GM21528 (cell line): ENCODE data around the gene COL4A1.

Experiments used
- ATAC-seq: cut with Tn5 transposase; IDR thresholded peaks from one replicate; pipeline ENCODE4 v1.9.1; 2021; ENCODE audit warnings: mild to moderate bottlenecking, moderate library complexity; ENCODE audit not compliant: unreplicated experiment, low FRiP score

Gene COL4A1

DNA sequence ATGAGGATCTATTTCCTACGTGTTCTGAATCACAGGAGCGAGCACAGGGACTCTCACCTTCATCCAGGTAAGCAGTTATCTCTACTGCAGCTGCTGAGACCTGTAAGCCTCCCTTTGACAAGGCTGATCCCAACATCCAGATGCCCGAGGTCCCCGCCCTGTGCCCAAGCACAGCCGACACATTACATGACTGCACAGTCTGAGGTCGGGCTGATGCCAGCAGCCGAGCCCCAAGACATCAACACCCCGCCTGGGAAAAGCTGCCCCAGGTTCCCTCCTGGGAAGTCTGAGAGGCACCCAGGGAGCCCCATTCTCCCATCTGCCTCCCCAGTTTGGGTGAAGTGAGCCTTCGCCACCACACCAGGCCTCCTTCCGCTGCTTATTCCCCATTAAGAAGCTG is 95.9 kb downstream of the COL4A1 start:
- no peak for ATAC-seq

DNA sequence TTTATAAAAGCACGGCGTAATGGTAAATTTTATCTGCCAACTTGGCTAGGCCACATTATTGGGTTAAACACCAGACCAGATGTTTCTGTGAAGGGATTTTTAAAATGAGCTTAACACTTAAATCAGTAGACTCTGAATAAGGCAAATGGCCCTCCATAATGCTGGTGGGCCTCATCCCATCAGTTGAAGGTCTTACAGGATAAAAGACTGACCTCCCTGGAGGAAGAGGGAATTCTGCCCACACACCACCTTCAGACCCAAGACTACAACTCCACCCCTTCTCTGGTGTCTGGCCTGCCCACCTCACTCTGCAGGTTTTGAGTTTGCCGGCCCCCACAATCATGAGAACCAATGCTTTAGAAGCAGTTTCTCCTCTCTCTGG is 96.4 kb downstream of the COL4A1 start:
- ATAC-seq, result no peak

GRCh38 chr13:110209950-110210603 is 96.9 kb downstream of the COL4A1 start:
- no peak for ATAC-seq

DNA sequence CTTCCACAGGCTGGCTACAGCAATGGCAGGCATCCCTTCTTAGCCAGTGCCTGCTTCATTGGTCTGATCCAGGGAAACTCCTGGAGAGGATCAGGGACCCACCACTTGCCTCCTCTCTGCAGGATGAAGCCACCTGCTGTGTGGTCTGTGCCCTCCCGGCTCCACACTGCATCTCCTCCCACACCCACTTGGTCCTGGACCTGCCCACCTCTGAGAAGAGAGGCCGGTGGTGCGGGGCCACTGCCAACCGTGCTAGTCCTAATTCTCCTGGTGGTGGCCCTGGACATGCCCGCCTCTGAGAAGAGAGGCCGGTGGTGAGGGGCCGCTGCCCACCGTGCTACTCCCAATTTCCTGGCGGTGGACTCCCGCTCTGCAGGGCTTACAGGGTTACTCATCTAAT is 98.8 kb downstream of the COL4A1 start:
- ATAC-seq, result no peak

DNA sequence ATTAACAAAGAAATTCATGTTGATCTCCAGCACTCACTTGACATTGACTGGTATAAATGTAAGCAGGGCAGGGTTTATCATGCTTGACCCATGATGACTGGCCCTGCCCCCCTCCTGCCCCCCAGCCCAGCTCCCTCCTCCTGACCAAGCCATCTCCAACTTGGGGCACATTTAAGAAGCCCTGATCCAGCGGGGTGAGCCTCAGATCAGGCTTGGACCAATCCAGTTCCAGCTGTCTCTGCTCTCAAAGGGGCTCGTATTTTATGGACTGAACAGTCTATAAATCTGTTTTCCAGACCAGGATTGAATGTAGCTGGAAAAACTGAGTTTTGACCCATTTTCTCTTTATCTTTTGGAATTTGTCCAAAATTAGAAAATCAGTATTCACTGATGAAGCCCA is 100.0 kb downstream of the COL4A1 start:
- no peak for ATAC-seq

DNA sequence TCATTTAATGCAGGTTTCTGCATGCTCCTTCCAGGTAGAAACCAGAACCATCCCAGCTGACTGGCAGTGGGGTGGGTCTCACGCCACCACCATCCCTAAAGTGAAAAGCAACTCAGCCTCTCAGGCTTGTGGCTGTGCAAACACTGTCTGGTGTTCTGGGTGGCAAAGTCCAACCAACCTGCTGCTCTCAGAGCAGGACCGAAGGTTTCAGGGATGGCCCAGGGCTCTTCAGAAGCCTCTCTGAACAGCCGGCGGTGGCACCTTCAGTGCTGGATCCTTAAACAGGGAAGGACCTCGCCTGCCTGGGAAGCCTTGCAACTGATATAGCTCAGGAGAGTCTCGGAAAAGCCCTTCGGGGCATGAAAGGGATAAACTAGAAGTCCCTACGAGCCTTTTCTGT is 100.8 kb downstream of the COL4A1 start:
- no peak for ATAC-seq

GRCh38 chr13:110201114-110201513 is 105.8 kb downstream of the COL4A1 start:
- ATAC-seq, result no peak

GRCh38 chr13:110200276-110200870 is 106.6 kb downstream of the COL4A1 start:
- no peak for ATAC-seq

- no peak for ATAC-seq
Observed at GRCh38 chr13:110199046-110199831, 107.7 kb downstream of the COL4A1 start.

GRCh38 chr13:110197471-110197870 is 109.5 kb downstream of the COL4A1 start:
- no peak for ATAC-seq

GRCh38 chr13:110197026-110197425 is 109.9 kb downstream of the COL4A1 start:
- ATAC-seq, result no peak

- no peak for ATAC-seq
Observed at GRCh38 chr13:110195547-110196485, 111.1 kb downstream of the COL4A1 start.

GRCh38 chr13:110194451-110194850 is 112.5 kb downstream of the COL4A1 start:
- ATAC-seq, result no peak

DNA sequence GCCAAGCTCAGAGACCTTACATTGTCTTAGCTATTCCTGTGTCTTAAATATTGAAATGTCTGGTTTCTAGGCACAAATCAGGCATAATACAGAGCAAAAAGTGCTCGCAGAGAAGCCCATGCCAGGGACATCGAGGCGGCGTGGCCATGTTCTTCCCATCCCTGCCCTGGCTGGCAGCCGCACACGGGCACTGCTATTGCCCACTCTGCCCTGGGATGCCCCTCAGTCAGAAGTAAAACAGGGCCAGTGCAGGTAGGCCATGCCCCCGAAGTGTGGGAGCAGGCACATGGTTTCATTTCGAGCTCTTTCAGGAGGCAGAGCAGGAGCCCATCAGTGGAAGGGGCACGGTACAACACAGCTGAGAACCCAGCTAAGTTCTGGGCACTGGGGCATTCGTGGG is 113.5 kb downstream of the COL4A1 start:
- ATAC-seq, result no peak

GRCh38 chr13:110192472-110192871 is 114.5 kb downstream of the COL4A1 start:
- ATAC-seq, result no peak

DNA sequence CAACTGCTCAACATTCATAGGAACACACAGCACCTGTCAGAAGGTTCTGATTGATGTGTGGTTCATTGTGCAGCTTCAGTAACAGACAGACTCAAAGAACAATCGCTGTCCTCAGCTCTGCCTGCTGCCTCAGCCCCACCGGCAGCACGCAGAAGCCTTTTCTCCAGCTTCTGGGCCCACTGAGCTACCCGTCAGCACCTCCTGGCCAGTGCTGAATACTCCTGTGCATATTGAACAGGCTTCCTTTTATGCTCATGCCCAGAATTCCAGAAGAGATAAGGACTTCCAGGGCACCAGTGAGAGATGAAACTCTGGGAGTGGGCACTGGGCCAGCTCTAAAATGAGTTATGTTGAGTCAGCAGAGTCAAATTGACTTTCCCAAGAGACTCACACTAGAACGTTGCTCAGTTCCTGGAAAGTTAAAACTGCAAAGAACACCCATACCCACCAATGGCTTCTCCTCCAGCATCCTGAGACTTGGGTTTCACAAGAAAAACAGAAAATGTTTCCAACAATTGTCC is 119.3 kb downstream of the COL4A1 start:
- ATAC-seq, result no peak

DNA sequence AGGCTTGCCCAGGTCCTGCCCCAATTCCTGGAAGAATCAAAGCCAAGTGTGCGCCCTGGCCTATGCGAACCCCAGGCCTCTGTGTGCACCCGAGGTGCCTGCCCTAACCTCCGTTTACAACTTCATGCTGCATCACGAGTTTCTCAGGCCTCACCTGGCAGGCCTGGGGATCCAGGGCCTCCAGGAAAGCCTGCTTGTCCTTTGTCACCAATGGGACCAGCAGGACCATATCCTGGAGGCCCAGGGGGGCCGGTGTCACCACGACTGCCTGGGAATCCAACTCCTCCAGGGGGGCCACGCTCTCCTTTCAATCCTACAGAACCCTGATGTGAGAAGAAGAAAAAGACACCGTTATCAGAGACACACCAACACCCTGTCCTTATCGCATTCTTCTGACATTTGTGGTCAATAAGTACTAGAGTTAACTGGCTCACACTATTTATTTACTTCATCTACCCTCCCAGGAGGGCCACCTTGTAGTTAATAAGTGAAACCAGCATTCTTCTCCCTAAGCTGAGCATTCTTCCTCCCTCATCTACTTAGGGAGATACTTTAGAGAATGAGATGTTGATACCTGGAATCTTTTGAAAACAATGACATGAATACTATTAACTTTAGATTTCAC is 120.6 kb downstream of the COL4A1 start:
- no peak for ATAC-seq

GRCh38 chr13:110185696-110186095 is 121.3 kb downstream of the COL4A1 start:
- no peak for ATAC-seq

DNA sequence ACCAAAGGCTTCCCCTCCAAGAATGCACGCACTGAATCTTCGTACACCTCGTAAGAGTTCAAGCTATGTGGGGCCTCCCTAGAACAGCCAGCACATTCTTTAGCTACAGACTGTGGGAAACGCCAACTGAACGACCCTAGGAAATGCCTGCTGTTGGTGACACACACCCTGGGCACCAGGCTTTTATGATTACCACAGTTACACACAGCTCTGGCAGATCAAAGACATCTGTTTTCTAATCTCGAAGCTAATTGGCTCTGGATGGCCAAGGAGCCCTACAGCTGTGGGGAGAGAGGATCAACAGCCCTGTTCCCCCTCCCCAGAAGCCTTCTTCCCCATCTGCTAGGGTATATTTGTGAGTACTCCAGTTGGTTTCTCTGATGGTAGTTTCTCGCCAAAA is 123.0 kb downstream of the COL4A1 start:
- ATAC-seq, result no peak

DNA sequence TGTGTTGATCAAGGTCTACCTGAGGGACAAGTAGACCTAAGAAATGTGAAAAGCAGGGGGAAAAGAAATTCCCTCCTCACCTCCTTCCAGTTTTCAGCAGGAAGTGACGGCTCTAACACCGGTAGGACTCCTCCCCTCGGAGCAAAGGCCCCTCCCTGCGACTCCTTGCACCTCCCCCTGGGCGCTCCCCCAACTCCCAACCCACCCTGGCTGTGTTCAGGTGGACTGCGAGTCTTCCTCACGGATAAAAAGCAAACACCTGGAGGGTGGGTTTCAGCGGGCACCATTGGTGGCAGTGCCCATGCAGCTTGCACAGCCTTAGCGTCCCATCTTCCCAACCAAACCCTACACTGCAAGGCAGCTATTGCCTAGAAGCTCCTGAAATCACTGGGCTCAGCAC is 124.5 kb downstream of the COL4A1 start:
- ATAC-seq, result no peak
